Measurements from ENCODE around the gene CTDP1.

CTDP1 gene

DNA sequence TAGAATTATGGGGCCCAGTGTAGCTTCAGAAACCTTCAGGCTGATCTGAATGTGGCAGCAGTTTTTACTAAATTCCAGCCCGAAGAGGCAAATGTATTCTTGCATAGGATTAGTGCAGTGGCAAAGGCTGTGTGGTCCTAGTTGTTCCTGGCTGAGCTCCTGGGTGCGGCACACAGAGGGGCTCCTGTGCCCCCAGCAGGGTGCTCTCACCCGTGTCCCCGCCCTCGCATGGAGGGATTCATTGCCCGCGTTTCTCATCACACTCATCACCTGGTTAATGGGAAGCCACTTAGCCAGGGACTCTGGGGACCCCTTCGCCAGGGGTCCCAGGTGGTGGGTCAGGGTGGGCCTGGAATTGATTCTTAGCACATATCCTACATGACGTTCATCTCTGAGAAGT lies 122.0 kb downstream of the CTDP1 start:
- no peak overlapping the region for H3K27ac ChIP-seq
- no peak for DNase-seq (ENCODE audit: low read depth, low spot score)

- DNase-seq (ENCODE audit: low read depth, low spot score), result no peak
- H3K27ac ChIP-seq, result no peak overlapping the region
These were observed 122.7 kb downstream of the CTDP1 start for GRCh38 chr18:79802298-79802697.

DNA sequence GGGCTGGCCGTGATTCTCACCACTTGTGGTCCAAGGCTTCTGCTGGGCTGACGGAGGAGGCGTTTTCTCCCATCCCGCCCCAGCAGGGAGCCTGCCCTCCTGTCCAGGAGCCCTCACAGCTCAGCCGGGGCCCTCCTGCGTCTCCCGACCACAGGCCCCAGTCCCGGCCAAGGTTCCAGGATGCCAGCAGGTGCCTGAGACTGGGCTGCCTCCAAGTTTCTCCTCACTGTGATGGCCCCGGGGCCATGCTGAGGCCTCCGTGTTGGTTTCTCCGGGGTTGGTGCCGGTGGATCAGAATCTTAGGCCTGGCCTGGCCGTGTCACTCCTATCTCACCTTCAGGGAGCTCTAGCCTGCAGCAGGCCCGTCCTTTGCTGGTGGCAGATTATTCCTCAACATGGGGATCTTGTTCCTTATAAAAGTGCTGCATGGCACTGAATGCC lies 124.0 kb downstream of the CTDP1 start:
- H3K27ac ChIP-seq, result no peak overlapping the region
- DNase-seq (ENCODE audit: low read depth, low spot score), result no peak
